NCI-H2196 (cell line): ENCODE measurements around the gene PKHD1.

ENCODE experiments used
- DNase-seq: peaks from one replicate; lab custom pipeline; 2025; ENCODE audit not compliant: unreplicated experiment; lab: John Stamatoyannopoulos, UW

The PKHD1 gene

DNA sequence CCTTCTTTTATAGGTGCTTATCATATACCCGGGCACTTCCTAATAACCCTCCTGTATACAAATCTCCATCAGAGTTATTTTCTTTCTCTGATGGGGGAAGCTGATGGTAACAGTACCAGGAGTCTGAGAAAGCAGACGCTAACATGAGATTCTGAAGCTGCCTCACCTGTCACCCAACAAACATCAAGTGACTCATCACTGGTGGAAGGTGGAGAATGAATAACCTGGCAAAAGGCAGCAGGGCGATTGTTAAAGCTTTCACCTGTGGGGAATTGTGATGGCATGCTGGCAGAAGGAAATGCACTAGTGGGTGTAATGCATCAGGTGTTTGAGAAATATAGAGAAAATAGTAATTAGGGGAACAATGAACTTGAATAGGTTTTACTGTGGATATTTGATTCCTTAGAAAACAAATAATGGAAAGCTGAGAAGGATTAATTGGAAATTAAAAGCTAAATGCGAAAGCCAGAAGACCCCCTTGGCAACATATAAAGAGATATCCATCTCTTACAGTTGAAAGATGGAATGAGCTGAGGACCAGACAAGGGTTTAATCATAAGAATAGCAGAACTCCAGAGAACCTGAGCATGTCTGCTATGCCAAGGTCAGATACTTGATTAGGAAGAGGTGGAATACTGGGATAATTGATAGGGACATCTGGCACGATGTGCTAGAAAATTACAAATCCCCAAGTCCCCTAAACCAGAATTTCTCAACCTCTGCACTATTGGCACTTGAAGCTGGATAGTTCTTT is 517.1 kb downstream of the PKHD1 start:
- DNase-seq, result no peak

DNA sequence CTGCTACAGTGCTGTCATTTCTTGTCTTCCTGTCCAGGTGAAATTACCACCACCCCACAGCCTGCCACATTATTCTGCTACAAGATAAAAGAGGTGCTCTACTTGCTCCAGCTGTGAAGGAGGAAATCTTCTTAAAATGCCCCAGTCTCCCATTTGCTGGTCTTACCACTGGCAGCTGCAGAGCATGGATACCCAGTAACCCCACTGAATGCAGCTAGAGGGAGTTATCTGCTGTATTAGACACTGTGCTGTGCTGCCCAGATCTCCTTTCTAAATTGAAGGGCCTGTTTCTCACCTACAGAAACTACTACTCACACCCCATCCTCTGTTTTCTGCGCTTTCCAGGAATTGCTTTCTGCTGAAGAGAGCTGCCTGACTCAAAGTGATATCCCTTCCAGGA is 517.8 kb downstream of the PKHD1 start:
- DNase-seq, result no peak

DNA sequence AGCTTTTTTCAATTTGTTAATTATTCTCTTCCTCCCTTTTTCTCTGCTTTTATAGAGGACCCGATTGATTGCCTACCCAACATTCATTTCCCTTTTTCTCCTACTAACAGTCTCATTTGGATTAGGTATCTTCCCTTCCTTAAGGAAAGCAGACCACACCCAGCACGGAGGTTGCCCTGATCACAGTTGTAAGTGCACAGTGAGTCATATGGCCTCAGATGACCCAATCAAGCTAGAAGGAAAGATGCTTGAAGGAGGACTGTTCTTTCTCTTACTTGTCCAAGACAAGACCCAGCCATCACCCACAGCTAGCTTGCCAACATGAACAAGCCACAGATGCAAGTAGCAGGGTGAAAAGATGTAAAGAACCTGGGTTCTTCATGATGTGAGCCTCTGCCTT is 518.6 kb downstream of the PKHD1 start:
- no peak for DNase-seq

DNA sequence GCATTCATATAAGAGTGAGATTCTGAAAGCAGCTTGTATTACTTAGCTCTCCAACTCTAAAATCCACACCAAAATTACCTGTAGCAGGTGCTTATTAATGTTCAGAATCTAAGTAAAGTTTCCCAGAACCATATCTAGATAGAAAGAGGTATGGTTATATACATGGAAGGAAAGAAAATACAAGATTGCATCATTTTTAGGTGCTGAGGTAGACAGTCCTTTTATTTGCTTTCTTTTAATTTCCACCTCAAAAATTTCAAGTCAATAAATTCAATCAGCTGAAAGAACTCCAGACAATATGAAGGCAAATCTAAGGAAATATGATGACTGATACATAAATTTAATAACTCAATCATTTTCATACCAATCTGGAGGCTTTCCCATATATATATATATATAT is 521.9 kb downstream of the PKHD1 start:
- DNase-seq, result no peak
